Stomach (tissue), 9 donors: ENCODE results near the gene MRPL19. TPM values are rescaled to one million over a fixed set of nuclear protein-coding genes. Genes with fewer than 3 reads are reported as not detected.

Source experiments
- DNase-seq, 2 donors: peaks; one replicate each; pipeline versions ENCODE4 v3.0.0 to v3.0.0-alpha.2; 2013 to 2019
- H3K27ac ChIP-seq, 5 donors: fragments of 200-600 bp in 4 of 5; sonication (generic) in 4 of 5; one replicate each; pipeline ENCODE4 v1.5.1; 2013 to 2019; ENCODE audit warnings: mild to moderate bottlenecking in 1 of 5, moderate library complexity in 1 of 5
- H3K27me3 ChIP-seq, 3 donors: fragments of 200-600 bp; sonication (generic); one replicate each; pipeline ENCODE4 v1.5.1; 2017 to 2019; ENCODE audit warnings: mixed run types in 1 of 3
- H3K36me3 ChIP-seq, 4 donors: fragments of 200-600 bp; sonication (generic); 1 replicate in 3 of 4; 2 replicates in 1 of 4; pipeline ENCODE4 v1.5.1; 2016 to 2019
- H3K4me1 ChIP-seq, 4 donors: fragments of 200-600 bp; sonication (generic); one replicate each; pipeline ENCODE4 v1.5.1; 2016 to 2019
- H3K4me3 ChIP-seq, 4 donors: fragments of 200-600 bp; sonication (generic) in 3 of 4; one replicate each; pipeline ENCODE4 v1.5.1; 2016 to 2019; ENCODE audit warnings: mild to moderate bottlenecking in 1 of 4
- H3K9me3 ChIP-seq, 4 donors: fragments of 200-600 bp; sonication (generic); one replicate each; pipeline ENCODE4 v1.5.1; 2016 to 2019
- EP300 ChIP-seq: sonication (generic); formaldehyde crosslinking; IDR thresholded peaks from one replicate; pipeline ENCODE4 v1.6.1; 2017; ENCODE audit warnings: antibody characterized with exemption
- POLR2A ChIP-seq, 4 donors: fragments of 450-650 bp; IDR thresholded peaks; one replicate each; pipeline ENCODE4 v1.6.1; 2016; ENCODE audit warnings: antibody characterized with exemption in 4 of 4, control low read depth in 2 of 4, mild to moderate bottlenecking in 1 of 4, moderate library complexity in 1 of 4
- POLR2AphosphoS5 ChIP-seq, 3 donors: sonication (generic); formaldehyde crosslinking; IDR thresholded peaks; one replicate each; pipeline ENCODE4 v1.6.1; 2016; ENCODE audit warnings: antibody characterized with exemption in 3 of 3
- WGBS, 5 donors: extraction: QIAGEN DNeasy Blood & Tissue Kit in 3 of 5; methylation state at CpG; one replicate each; pipeline versions ENCODE4 v1.1.5 to v1.1.7; 2013 to 2018; 5-methylcytosine and 5-hydroxymethylcytosine counted together
- intact Hi-C: fragments of 100-400 bp; cut with DNase I; formaldehyde crosslinking; loops from one replicate; pipeline ENCODE4 v1.15.1; 2023; ENCODE audit warnings: low total_unique reads
- polyA plus RNA-seq, 3 donors: library from polyadenylated mRNA; stranded (reverse); fragments of 200-250 nt; gene quantifications; one replicate each; pipeline ENCODE4 v1.2.3, GENCODE V29; 2013
- total RNA-seq, 5 donors: library from RNA; depleted of rRNA; stranded (reverse); fragments of >200 nt; gene quantifications; one replicate each; pipeline versions ENCODE4 v1.1.0 to v1.2.3, GENCODE V29; 2014 to 2016
- TF ChIP-seq, protein P1 (sequence below), 7 experiments: fragments of 450-650 bp in 4 of 7; fragments of 200-600 bp in 3 of 7; sonication (generic) in 3 of 7; IDR thresholded peaks; one replicate each; pipeline ENCODE4 v1.5.1; 2016 to 2019; ENCODE audit warnings: antibody characterized with exemption in 7 of 7, control low read depth in 2 of 7, mild to moderate bottlenecking in 1 of 7
- donor health status: healthy with polysubstance abuse.
- donor health status: Bipolar disorder and iron deficiency.
- donor health status: healthy.

The MRPL19 gene
- total and polyA plus RNA-seq, 8 donors, result 8.8 to 55.0 (median 29.9) TPM

GRCh38 chr2:75632813-75633212 lies 13.8 kb upstream of the MRPL19 start:
- H3K27me3 ChIP-seq, result peaks cover 0 to 17% (median 0%) of the 10 kb centered on the region in 3 donors
- H3K9me3 ChIP-seq, result no peaks in the 10 kb centered on the region
- TF ChIP-seq, protein P1, sequence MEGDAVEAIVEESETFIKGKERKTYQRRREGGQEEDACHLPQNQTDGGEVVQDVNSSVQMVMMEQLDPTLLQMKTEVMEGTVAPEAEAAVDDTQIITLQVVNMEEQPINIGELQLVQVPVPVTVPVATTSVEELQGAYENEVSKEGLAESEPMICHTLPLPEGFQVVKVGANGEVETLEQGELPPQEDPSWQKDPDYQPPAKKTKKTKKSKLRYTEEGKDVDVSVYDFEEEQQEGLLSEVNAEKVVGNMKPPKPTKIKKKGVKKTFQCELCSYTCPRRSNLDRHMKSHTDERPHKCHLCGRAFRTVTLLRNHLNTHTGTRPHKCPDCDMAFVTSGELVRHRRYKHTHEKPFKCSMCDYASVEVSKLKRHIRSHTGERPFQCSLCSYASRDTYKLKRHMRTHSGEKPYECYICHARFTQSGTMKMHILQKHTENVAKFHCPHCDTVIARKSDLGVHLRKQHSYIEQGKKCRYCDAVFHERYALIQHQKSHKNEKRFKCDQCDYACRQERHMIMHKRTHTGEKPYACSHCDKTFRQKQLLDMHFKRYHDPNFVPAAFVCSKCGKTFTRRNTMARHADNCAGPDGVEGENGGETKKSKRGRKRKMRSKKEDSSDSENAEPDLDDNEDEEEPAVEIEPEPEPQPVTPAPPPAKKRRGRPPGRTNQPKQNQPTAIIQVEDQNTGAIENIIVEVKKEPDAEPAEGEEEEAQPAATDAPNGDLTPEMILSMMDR (IDR thresholded peaks at IDR 0.05), result no peak
- H3K27ac ChIP-seq, result no peak overlapping the region
- 52 to 82% (median 70%) methylated on average over 1 of the region's 1 CpG for WGBS, 5 donors
- intact Hi-C loops, result no loop called here
- no peaks in the 10 kb centered on the region for H3K36me3 ChIP-seq
- no peak for DNase-seq
- no peak overlapping the region for H3K4me3 ChIP-seq
- no peaks in the 10 kb centered on the region for H3K4me1 ChIP-seq

- DNase-seq, result no peak
- no peaks in the 10 kb centered on the region for H3K36me3 ChIP-seq
- TF ChIP-seq POLR2AphosphoS5 (IDR thresholded peaks at IDR 0.05) (no peak), EP300 (no peak), POLR2A (IDR thresholded peaks at IDR 0.05) (no peak)
- TF ChIP-seq, protein P1 (IDR thresholded peaks at IDR 0.05), result no peak
- H3K4me1 ChIP-seq, result no peaks in the 10 kb centered on the region
- H3K9me3 ChIP-seq, result no peaks in the 10 kb centered on the region
- intact Hi-C loops, result no loop called here
- H3K27ac ChIP-seq, result no peak overlapping the region
- peaks cover 0 to 22% (median 0%) of the 10 kb centered on the region in 3 donors for H3K27me3 ChIP-seq
- 64 to 85% (median 69%) methylated on average over 3 of the region's 3 CpGs for WGBS, 5 donors
- no peak overlapping the region for H3K4me3 ChIP-seq
These were observed 13.0 kb upstream of the MRPL19 start for GRCh38 chr2:75633620-75634019.

- Histone ChIP-seq H3K4me3 (no peak overlapping the region), H3K27me3 (peaks cover 0 to 17% (median 0%) of the 10 kb centered on the region in 3 donors), H3K27ac (no peak overlapping the region), H3K9me3 (no peaks in the 10 kb centered on the region), H3K36me3 (no peaks in the 10 kb centered on the region), H3K4me1 (no peaks in the 10 kb centered on the region)
- no peak for DNase-seq
- no peak for TF ChIP-seq EP300
- no peak for TF ChIP-seq POLR2A (IDR thresholded peaks at IDR 0.05)
- TF ChIP-seq, protein P1 (IDR thresholded peaks at IDR 0.05), result no peak
- no peak for TF ChIP-seq POLR2AphosphoS5 (IDR thresholded peaks at IDR 0.05)
- intact Hi-C loops, result no loop called here
- WGBS, 5 donors, result 9 to 93% (median 48%) methylated on average over 1 of the region's 1 CpG
These were observed 11.6 kb upstream of the MRPL19 start for GRCh38 chr2:75634945-75635344.

- Histone ChIP-seq H3K27ac (no peak overlapping the region), H3K9me3 (no peaks in the 10 kb centered on the region), H3K36me3 (no peaks in the 10 kb centered on the region), H3K27me3 (peaks cover 0 to 11% (median 0%) of the 10 kb centered on the region in 3 donors), H3K4me3 (no peak overlapping the region), H3K4me1 (peaks cover 0 to 6% (median 2%) of the 10 kb centered on the region in 4 donors)
- intact Hi-C loops, result no loop called here
- no peak for DNase-seq
- TF ChIP-seq EP300 (no peak), POLR2AphosphoS5 (IDR thresholded peaks at IDR 0.05) (no peak), POLR2A (IDR thresholded peaks at IDR 0.05) (no peak)
- TF ChIP-seq, protein P1 (IDR thresholded peaks at IDR 0.05), result no peak
- 46 to 90% (median 73%) methylated on average over 1 of the region's 1 CpG for WGBS, 5 donors
These were observed 9.0 kb upstream of the MRPL19 start for GRCh38 chr2:75637568-75637967.
